K562 (cell line): ENCODE data around the gene RWDD3. TPM values are rescaled to one million over a fixed set of nuclear protein-coding genes. Genes with fewer than 3 reads are reported as not detected.

Source experiments
- ATAC-seq: fragments of 200-7000 bp; cut with Tn5 transposase; 3 replicates; pipeline ENCODE4 v1.9.1; 2020; ENCODE audit warnings: moderate library complexity
- BruUV-seq: library from RNA; stranded (reverse); fragments of 400-500 nt; replicated peaks from 2 replicates; lab custom pipeline; 2021; lab: Mats Ljungman, UMichigan
- CTCF ChIA-PET: fragments of 300-600 bp; formaldehyde crosslinking; extraction: SDS; loops from one replicate; lab custom pipeline; 2021; ENCODE audit warnings: low intra/inter-chr PET ratio; lab: Yijun Ruan, JAX
- POLR2A ChIA-PET: fragments of 300-600, 350-650 bp; sonication (Branson Sonifier 250); formaldehyde crosslinking; extraction: SDS; loops from one replicate; lab custom pipeline; 2021; ENCODE audit warnings: antibody characterized with exemption, inconsistent platforms; lab: Yijun Ruan, JAX
- DNase-seq, 4 experiments: peaks; one replicate each; pipeline versions ENCODE4 v3.0.0 to v3.0.0-alpha.2; 2011 to 2018; ENCODE audit warnings: low spot score in 3 of 4, mixed read lengths in 3 of 4; ENCODE audit errors: extremely low read depth in 1 of 4
- FAIRE-seq: peaks from 2 replicates; lab custom pipeline; 2011; peaks lifted over from hg19 to GRCh38; lab: Jason Lieb, UNC
- H2AFZ ChIP-seq: 2 replicates; pipeline ENCODE4 v1.6.0; 2011; ENCODE audit warnings: low read depth, low read length, control low read depth, inconsistent platforms
- H3K27ac ChIP-seq: fragments of 200-600 bp; 3 replicates; pipeline ENCODE4 v1.8.0; 2011; ENCODE audit warnings: low read depth, mild to moderate bottlenecking, control low read depth, inconsistent platforms, low read length, moderate library complexity, mixed read lengths; ENCODE audit errors: extremely low read depth
- H3K27me3 ChIP-seq, 2 experiments: fragments of 300-600 bp in 1 of 2; 2 replicates in 1 of 2; 3 replicates in 1 of 2; pipeline versions ENCODE4 v1.6.0 to v1.8.0; 2011; ENCODE audit warnings: inconsistent platforms in 2 of 2, low read length in 2 of 2, mild to moderate bottlenecking in 1 of 2, mixed read lengths in 1 of 2, moderate library complexity in 1 of 2; ENCODE audit not compliant: control insufficient read depth in 2 of 2, insufficient read depth in 2 of 2
- H3K36me3 ChIP-seq: fragments of 300-600 bp; 3 replicates; pipeline ENCODE4 v1.8.0; 2011; ENCODE audit warnings: mild to moderate bottlenecking, low read length, inconsistent platforms; ENCODE audit not compliant: control insufficient read depth, insufficient read depth
- H3K4me1 ChIP-seq, 2 experiments: fragments of 200-600 bp in 1 of 2; replicated peaks in 1 of 2; 2 replicates in 1 of 2; 3 replicates in 1 of 2; pipeline versions ENCODE4 v1.5.1 to v1.8.0; 2011; ENCODE audit warnings: inconsistent platforms in 2 of 2, low read length in 2 of 2, mild to moderate bottlenecking in 1 of 2, mixed read lengths in 1 of 2, moderate library complexity in 1 of 2; ENCODE audit not compliant: control insufficient read depth in 2 of 2, insufficient read depth in 2 of 2
- H3K4me2 ChIP-seq: 2 replicates; pipeline ENCODE4 v1.6.1; 2011; ENCODE audit warnings: low read length, control low read depth, inconsistent platforms, mixed read lengths; ENCODE audit not compliant: insufficient read depth
- H3K4me3 ChIP-seq: fragments of 200-600 bp; sonication (generic), shearing (Covaris generic); 2 replicates; pipeline ENCODE4 v1.5.1; 2016; ENCODE audit warnings: control low read depth, inconsistent platforms
- H3K79me2 ChIP-seq: fragments of 200-600 bp; 3 replicates; pipeline ENCODE4 v1.8.0; 2011; ENCODE audit warnings: low read length, inconsistent platforms; ENCODE audit not compliant: control insufficient read depth, insufficient read depth
- H3K9ac ChIP-seq, 2 experiments: 2 replicates each; pipeline versions ENCODE4 v1.6.0 to v1.6.1; 2011; ENCODE audit warnings: low read depth in 2 of 2, low read length in 2 of 2, control low read depth in 1 of 2, inconsistent platforms in 1 of 2, mild to moderate bottlenecking in 1 of 2, mixed read lengths in 1 of 2; ENCODE audit not compliant: insufficient read depth in 1 of 2
- H3K9me1 ChIP-seq: one replicate; pipeline ENCODE4 v1.6.0; 2011; ENCODE audit warnings: inconsistent platforms, mild to moderate bottlenecking, low read length, moderate library complexity; ENCODE audit not compliant: control insufficient read depth, insufficient read depth
- H3K9me3 ChIP-seq: replicated peaks from 2 replicates; pipeline ENCODE4 v1.5.1; 2011; ENCODE audit warnings: low read depth, low read length, inconsistent platforms; ENCODE audit not compliant: control insufficient read depth, insufficient read depth
- H4K20me1 ChIP-seq: replicated peaks from 2 replicates; pipeline ENCODE4 v1.6.1; 2011; ENCODE audit warnings: low read length, inconsistent platforms, mixed read lengths; ENCODE audit not compliant: control insufficient read depth, insufficient read depth
- CTCF ChIP-seq, 3 experiments: IDR thresholded peaks in 2 of 3; conservative IDR thresholded peaks in 1 of 3; 2 replicates each; pipeline ENCODE4 v1.5.1; 2011 to 2012; ENCODE audit warnings: low read length in 3 of 3, mild to moderate bottlenecking in 3 of 3, control low read depth in 2 of 3, improper control_type of control experiment in 1 of 3, inconsistent platforms in 1 of 3, low read depth in 1 of 3, mixed read lengths in 1 of 3, moderate library complexity in 1 of 3; ENCODE audit not compliant: insufficient read depth in 2 of 3
- DACH1 ChIP-seq: fragments of 450-650 bp; IDR thresholded peaks from 2 replicates; pipeline ENCODE4 v1.6.1; 2018; ENCODE audit not compliant: partially characterized antibody
- E2F1 ChIP-seq: sonication (generic); formaldehyde crosslinking; IDR thresholded peaks from 2 replicates; pipeline ENCODE4 v1.8.1; 2023; ENCODE audit warnings: mild to moderate bottlenecking, missing genetic modification reagents, moderate library complexity
- HMG20A ChIP-seq: fragments of 450-650 bp; formaldehyde crosslinking; conservative IDR thresholded peaks from 2 replicates; pipeline ENCODE4 v1.4.0; 2020; ENCODE audit warnings: mild to moderate bottlenecking, mixed read lengths
- KAT7 ChIP-seq: sonication (generic); formaldehyde crosslinking; IDR thresholded peaks from 2 replicates; pipeline ENCODE4 v1.8.0; 2022; ENCODE audit warnings: missing genetic modification reagents, mild to moderate bottlenecking, borderline replicate concordance
- POLR2B ChIP-seq: fragments of 450-650 bp; IDR thresholded peaks from 2 replicates; pipeline ENCODE4 v1.6.1; 2018; ENCODE audit warnings: low read depth; ENCODE audit not compliant: partially characterized antibody
- TSHZ1 ChIP-seq: fragments of 250-450 bp; sonication (Bioruptor Pico); IDR thresholded peaks from 2 replicates; pipeline ENCODE4 v1.4.0; 2020; ENCODE audit warnings: mild to moderate bottlenecking, moderate library complexity
- ZBTB5 ChIP-seq: fragments of 450-650 bp; IDR thresholded peaks from 2 replicates; pipeline ENCODE4 v1.6.1; 2017; ENCODE audit warnings: antibody characterized with exemption
- ZNF133 ChIP-seq: fragments of 250-450 bp; sonication (Bioruptor Pico); IDR thresholded peaks from 2 replicates; pipeline ENCODE4 v1.4.0; 2020; ENCODE audit warnings: mild to moderate bottlenecking
- WGBS: fragments of 100-300 bp; shearing (Covaris generic); methylation state at CpG from one replicate; pipeline ENCODE4 v1.1.6; 2016; ENCODE audit warnings: low coverage, mixed read lengths; ENCODE audit not compliant: insufficient coverage; ENCODE audit errors: missing lambda C conversion rate; 5-methylcytosine and 5-hydroxymethylcytosine counted together
- in situ Hi-C: fragments of 300-500 bp; cut with MboI; formaldehyde crosslinking; loops from 4 replicates; pipeline ENCODE4 v1.15.0; 2018; ENCODE audit warnings: inconsistent platforms, mixed read lengths
- intact Hi-C: fragments of 100-400 bp; cut with micrococcal nuclease; formaldehyde crosslinking; loops from 2 replicates; pipeline ENCODE4 v1.14.2; 2022
- polyA plus RNA-seq, 8 experiments: library from polyadenylated mRNA; depleted of rRNA in 4 of 8; stranded (reverse) in 5 of 8; unstranded in 3 of 8; fragments of >200 nt; fragmentation: Nextera tagmentation in 2 of 8; fragmentation: Illumina TruSeq in 1 of 8; extraction: Ambion mirVana in 2 of 8; extraction: Trizol in 1 of 8; gene quantifications; 2 replicates each; pipeline versions ENCODE4 v1.2.1 to v1.2.3, GENCODE V29; 2011 to 2014; ENCODE audit warnings: inconsistent platforms in 1 of 8, missing spikeins in 1 of 8
- total RNA-seq, 7 experiments: library from RNA; depleted of rRNA in 6 of 7; stranded (reverse); fragments of >200 nt in 6 of 7; fragmentation: Illumina TruSeq in 2 of 7; extraction: Trizol in 2 of 7; gene quantifications; 2 replicates each; pipeline versions ENCODE4 v1.2.1 to v1.2.3, GENCODE V29; 2011 to 2021; ENCODE audit warnings: low replicate concordance in 1 of 7

Gene RWDD3
- total and polyA plus RNA-seq, 9 of the 15 experiments (the other 6 are each of a cell fraction or from before 2014, with no cell fraction given), result 21.6 to 65.0 (median 34.9) TPM

GRCh38 chr1:95265106-95265505, 31.1 kb downstream of the RWDD3 start (continued):
- no peak for TF ChIP-seq E2F1 (CRISPR knock-in tag)

GRCh38 chr1:95276429-95276828, 42.4 kb downstream of the RWDD3 start:
- ATAC-seq, result no peak
- TF ChIP-seq ZBTB5 (no peak), POLR2B (no peak), TSHZ1 (no peak), KAT7 (CRISPR knock-in tag) (no peak), HMG20A (CRISPR knock-in tag) (no peak), CTCF (IDR thresholded peaks at IDR 0.05 in 2 of 3, conservative IDR thresholded peaks at IDR 0.05 in 1 of 3; ENCODE audit: insufficient read depth in 2 of 3, low read depth in 1 of 3, low read length in 3 of 3) (no peak), DACH1 (no peak), ZNF133 (CRISPR knock-in tag) (no peak)
- TF ChIP-seq, all 486 proteins: peak for 0
- H3K9me1 ChIP-seq, result no peaks in the 10 kb centered on the region
- POLR2A ChIA-PET, result interaction anchor here (0.7 kb wide), 1 partner anchor 13 kb away, joined by 3 read pairs; no protein-coding TSS in a partner anchor
- no peak overlapping the region for H3K4me2 ChIP-seq
- no peaks in the 10 kb centered on the region for H4K20me1 ChIP-seq
- no peaks in the 10 kb centered on the region for H3K9me3 ChIP-seq
- FAIRE-seq (no peak), DNase-seq (no peak)
- no peaks in the 10 kb centered on the region for H3K4me1 ChIP-seq
- intact Hi-C loops (no loop called here), in situ Hi-C loops (no loop called here)
- H2AFZ ChIP-seq, result no peak overlapping the region
- H3K79me2 ChIP-seq, result no peaks in the 10 kb centered on the region
- H3K9ac ChIP-seq, result no peak overlapping the region; a peak in 1 of 4 replicates
- no TSS peak for BruUV-seq
- H3K4me3 ChIP-seq, result no peak overlapping the region
- WGBS, result 12% methylated on average over 7 of the region's 7 CpGs
- H3K36me3 ChIP-seq, result no peaks in the 10 kb centered on the region
- H3K27ac ChIP-seq, result no peak overlapping the region
- CTCF ChIA-PET, result no interaction called here
- no peaks in the 10 kb centered on the region for H3K27me3 ChIP-seq
